ENCODE measurements around the gene EGR2.
A peak's percentile ranks its signal among the peaks of the same experiment; 100 is the strongest.

EGR2 gene

GRCh38 chr10:62816331-62817120 lies at the start of gene EGR2:
Gene EGR2 (minus strand): TSS chr10:62816366. CDS start chr10:62816029, 337 bp downstream.
- peak; percentile 88 to 93 for DNase-seq (ENCODE audit: low read depth in 2 of 2)

- no peak for DNase-seq (ENCODE audit: low read depth in 2 of 2)
These were observed 46.3 kb upstream of the EGR2 start for GRCh38 chr10:62862447-62862846.

GRCh38 chr10:62861507-62861906 lies 45.3 kb upstream of the EGR2 start:
- no peak for DNase-seq (ENCODE audit: low read depth in 2 of 2)

- no peak for DNase-seq (ENCODE audit: low read depth in 2 of 2)
These were observed 44.8 kb upstream of the EGR2 start for GRCh38 chr10:62860946-62861345.

- no peak for DNase-seq (ENCODE audit: low read depth in 2 of 2)
These were observed 42.2 kb upstream of the EGR2 start for GRCh38 chr10:62858364-62858763.

- no peak for DNase-seq (ENCODE audit: low read depth in 2 of 2)
These were observed 39.9 kb upstream of the EGR2 start for GRCh38 chr10:62856021-62856420.

GRCh38 chr10:62853710-62854109 lies 37.5 kb upstream of the EGR2 start:
- peak in 1 of 2 experiments; percentile 52 for DNase-seq (ENCODE audit: low read depth in 2 of 2)

- DNase-seq (ENCODE audit: low read depth in 2 of 2) = peak in 1 of 2 experiments; percentile 33
These were observed 37.0 kb upstream of the EGR2 start for GRCh38 chr10:62852961-62853702.

- DNase-seq (ENCODE audit: low read depth in 2 of 2) = no peak
These were observed 35.3 kb upstream of the EGR2 start for GRCh38 chr10:62851442-62851841.

GRCh38 chr10:62850646-62851045 lies 34.5 kb upstream of the EGR2 start:
- DNase-seq (ENCODE audit: low read depth in 2 of 2) = no peak

- no peak for DNase-seq (ENCODE audit: low read depth in 2 of 2)
These were observed 31.3 kb upstream of the EGR2 start for GRCh38 chr10:62847433-62847832.

GRCh38 chr10:62844280-62845011 lies 28.3 kb upstream of the EGR2 start:
- no peak for DNase-seq (ENCODE audit: low read depth in 2 of 2)

GRCh38 chr10:62843600-62843999 lies 27.4 kb upstream of the EGR2 start:
- no peak for DNase-seq (ENCODE audit: low read depth in 2 of 2)

GRCh38 chr10:62842983-62843382 lies 26.8 kb upstream of the EGR2 start:
- no peak for DNase-seq (ENCODE audit: low read depth in 2 of 2)

- no peak for DNase-seq (ENCODE audit: low read depth in 2 of 2)
These were observed 23.4 kb upstream of the EGR2 start for GRCh38 chr10:62839590-62839989.

GRCh38 chr10:62831346-62831745 lies 15.2 kb upstream of the EGR2 start:
- no peak for DNase-seq (ENCODE audit: low read depth in 2 of 2)

- no peak for DNase-seq (ENCODE audit: low read depth in 2 of 2)
These were observed 14.5 kb upstream of the EGR2 start for GRCh38 chr10:62830679-62831078.

- DNase-seq (ENCODE audit: low read depth in 2 of 2) = no peak
These were observed 13.5 kb upstream of the EGR2 start for GRCh38 chr10:62829622-62830021.

- DNase-seq (ENCODE audit: low read depth in 2 of 2) = no peak
These were observed 10.1 kb upstream of the EGR2 start for GRCh38 chr10:62826273-62826672.

GRCh38 chr10:62820586-62820985 lies 4.4 kb upstream of the EGR2 start:
- DNase-seq (ENCODE audit: low read depth in 2 of 2) = no peak

GRCh38 chr10:62819141-62819920 lies 3.2 kb upstream of the EGR2 start:
- no peak for DNase-seq (ENCODE audit: low read depth in 2 of 2)
